HG02840 (cell line): ENCODE data around the gene ZBTB11.
"Not testable (repeated sequence)": the region's sequence is repeated elsewhere in the genome, so short reads cannot be mapped to it uniquely, and the experiment has no call there.

Experiments used
- ATAC-seq: cut with Tn5 transposase; IDR thresholded peaks from one replicate; pipeline ENCODE4 v1.9.1; 2021; ENCODE audit warnings: mild to moderate bottlenecking, moderate library complexity, moderate number of reproducible peaks; ENCODE audit not compliant: unreplicated experiment, low FRiP score

Gene ZBTB11

DNA sequence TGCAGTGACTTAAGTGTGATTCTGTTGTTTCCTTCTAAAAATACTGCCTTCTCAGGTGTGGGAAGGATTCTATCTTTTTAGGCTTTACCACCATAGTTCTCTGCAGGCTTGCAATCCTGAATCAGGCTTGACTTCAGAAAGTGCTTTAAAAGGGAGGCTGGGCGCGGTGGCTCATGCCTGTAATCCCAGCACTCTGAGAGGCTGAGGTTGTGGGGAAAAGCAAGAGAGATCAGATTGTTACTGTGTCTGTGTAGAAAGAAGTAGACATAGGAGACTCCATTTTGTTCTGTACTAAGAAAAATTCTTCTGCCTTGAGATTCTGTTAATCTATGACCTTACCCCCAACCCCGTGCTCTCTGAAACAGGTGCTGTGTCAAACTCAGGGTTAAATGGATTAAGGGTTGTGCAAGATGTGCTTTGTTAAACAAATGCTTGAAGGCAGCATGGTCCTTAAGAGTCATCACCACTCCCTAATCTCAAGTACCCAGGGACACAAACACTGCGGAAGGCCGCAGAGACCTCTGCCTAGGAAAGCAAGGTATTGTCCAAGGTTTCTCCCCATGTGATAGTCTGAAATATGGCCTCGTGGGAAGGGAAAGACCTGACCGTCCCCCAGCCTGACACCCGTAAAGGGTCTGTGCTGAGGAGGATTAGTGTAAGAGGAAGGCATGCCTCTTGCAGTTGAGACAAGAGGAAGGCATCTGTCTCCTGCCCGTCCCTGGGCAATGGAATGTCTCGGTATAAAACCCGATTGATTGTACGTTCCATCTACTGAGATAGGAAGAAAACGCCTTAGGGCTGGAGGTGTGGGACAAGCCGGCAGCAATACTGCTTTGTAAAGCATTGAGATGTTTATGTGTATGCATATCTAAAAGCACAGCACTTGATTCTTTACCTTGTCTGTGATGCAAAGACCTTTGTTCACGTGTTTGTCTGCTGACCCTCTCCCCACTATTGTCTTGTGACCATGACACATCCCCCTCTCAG, 15.0 kb upstream of the ZBTB11 start:
- ATAC-seq: not testable (repeated sequence)

DNA sequence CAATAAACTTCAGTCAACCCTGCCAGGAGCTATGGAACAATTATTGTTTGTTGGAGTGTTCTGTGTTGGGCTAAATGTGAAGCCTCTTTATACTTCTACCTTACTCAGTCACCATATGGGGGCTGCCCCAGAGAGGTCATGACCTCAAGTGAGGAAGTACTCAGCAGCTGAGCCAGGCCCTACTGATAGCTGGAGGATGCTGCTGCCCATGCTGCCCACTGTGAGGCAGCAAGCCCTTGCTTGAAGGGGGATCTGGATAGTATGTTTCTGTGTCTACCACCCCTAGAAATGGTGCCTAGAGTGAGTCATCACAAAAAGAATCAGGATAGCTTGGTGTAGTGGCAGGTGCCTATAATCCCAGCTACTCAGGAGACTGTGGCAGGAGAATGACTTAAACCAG, 14.0 kb upstream of the ZBTB11 start:
- no peak for ATAC-seq

DNA sequence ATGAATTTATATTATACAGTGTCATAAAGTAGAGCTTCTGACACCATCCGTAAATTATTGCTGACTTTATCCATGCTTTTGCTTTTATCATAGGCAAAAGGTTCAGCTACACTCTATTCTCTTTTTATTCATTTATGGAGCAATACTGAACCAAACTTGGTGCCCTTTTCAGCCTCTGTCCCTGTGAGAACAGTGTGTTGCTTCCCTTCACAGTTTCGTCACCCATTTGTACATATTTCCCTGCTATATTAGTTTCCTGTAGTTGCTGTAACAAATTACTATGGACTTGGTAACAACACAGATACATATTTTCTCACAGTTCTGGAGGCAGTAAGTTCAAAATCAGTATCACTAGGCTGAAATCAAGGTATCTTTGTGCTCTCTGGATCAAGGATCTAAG, 12.4 kb upstream of the ZBTB11 start:
- ATAC-seq: no peak

DNA sequence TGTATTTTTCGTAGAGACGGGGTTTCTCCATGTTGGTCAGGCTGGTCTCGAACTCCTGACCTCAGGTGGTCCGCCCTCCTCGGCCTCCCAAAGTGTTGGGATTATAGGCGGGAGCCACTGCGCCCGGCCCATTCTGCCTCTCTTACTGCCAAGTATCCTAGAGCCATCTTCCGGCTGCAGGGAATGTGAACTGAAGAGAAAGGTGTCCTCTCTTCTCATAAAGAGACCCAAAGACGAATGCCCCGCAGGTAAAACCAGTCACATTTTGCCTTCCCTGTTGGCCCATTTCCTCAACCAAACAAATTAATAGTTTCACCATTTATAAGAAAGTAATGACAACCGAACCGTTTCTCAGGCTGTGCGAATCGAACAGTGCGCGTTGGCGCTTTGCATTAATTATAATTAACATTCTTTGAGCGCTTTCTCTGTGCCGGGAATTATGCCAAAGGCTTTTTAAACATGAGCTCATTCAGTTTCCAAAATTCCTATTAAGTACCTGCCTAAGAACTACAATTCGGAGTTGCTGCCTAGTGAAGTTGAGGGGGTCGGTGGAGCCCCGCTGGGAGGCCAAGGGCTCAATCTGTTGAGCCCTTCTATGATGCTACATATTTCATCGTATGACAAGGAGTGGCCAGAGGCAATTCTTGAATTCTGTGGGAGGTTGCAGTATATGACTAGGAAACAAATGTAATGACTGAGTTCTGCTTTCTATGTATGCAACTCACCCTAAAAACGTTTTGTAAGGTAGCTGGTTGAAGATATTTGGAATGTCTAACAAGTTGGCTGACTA, 10.4 kb upstream of the ZBTB11 start:
- ATAC-seq: no peak

DNA sequence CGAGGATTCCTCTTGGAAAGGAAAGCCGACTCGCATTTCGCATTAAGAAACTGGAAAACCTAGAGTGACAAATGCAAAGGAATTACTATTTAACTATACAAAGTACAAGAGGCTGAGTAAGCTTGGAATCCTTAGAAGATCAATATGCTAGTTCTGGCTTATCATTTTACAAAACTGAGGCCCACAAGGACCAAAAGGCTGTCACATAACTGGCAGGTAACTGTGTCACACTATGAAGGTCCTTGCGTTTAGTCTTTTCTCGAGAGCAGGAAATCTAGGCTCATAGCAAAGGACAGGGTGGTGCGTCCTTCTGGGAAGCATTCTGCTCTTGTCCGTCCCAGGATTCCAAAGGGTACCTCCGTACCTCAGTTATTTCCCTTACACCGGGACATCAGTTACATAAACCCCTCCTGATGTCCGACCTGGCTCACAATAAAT, 9.0 kb upstream of the ZBTB11 start:
- ATAC-seq: peak; percentile 1

DNA sequence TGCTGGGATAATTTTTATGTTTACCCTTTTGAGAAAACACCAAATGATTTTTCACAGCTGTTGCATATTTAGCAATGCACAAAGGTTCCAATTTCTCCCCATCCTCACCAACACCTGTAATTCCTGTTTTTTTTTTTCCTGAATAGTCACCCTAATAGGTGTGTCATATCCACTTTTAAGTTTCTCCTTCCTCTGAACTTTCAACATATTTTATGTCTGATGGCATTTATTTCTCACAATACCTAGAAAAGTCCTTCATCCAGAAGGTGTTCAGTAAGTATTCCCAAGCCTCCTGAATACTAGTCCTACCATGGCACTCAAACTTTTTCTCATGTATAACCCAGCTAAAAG, 8.1 kb upstream of the ZBTB11 start:
- no peak for ATAC-seq

DNA sequence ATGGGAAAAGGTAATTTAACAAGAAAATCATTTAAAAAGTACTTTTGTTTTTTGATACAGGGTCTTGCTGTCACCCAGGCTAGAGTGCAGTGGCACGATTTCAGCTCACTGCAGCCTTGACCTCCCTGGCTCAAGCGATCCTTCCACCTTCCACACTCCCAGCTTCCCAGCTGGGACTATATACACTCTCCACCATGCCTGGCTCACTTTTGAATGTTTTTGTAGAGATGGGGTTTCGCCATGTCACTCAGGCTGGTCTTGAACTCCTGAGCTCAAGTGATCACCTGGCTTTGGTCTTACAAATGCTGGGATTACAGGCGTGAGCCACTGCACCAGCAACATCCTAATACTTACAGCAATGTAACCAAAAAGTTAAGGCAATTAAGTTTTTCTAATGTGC, 3.5 kb upstream of the ZBTB11 start:
- ATAC-seq: no peak

DNA sequence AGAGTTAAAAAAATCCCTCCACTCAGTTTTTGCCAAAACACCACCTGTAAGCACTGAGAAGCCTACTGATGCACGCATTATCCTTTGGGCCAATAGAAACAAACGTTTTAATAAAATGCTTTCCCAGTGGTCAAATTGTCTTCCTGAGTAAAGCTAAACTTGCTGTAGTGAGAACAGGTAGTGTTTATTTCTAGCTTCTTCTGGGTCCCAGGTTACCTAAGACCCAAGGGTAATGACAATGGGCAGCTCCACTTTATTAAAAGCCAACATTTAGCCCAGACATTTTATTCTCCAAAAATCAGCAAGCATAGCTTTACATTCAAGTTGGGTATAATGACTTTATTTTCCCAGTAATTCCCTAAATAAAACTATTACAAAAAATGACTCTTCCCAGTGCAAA, 1.9 kb upstream of the ZBTB11 start:
- ATAC-seq: not testable (repeated sequence)

DNA sequence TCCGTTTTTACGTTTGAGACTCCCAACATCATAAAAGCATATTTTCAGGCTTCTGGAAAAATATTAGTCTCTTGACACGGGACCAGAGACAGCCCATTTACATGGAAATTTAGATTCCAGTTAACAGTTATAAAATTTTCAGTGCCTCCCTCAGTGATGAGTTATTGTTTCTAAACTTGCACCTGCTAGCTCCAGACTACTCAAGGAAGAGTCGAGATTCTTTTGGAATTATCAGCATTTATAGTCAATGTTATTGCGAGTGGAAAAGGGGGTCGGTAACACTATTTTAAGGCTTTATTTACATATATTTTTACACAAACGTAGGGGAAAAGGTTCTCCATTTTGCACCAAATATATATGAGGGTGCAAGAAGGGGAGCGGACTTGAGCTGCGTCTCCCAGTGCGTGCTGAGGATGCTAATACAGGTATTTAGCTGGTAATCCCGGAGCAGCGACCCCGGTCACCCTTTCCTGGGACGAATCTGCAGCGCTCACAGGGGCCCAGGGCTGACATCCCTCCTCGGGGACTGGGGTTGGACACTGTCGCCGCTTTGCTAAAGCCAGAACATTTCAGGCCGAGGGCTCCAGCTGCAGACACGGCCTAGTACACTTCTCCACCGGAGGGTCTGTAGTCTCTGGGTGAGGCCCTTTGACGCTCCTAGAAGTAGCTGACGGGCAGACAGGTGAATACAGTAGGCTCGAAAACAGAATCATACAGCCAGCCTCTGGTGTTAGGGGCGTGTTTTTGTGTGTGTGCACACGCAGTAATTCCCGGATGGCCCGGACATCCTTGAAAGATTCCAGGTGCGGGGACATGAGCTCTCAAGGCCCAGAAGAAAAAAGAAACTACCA, 729 bp upstream of the ZBTB11 start:
- no peak for ATAC-seq

DNA sequence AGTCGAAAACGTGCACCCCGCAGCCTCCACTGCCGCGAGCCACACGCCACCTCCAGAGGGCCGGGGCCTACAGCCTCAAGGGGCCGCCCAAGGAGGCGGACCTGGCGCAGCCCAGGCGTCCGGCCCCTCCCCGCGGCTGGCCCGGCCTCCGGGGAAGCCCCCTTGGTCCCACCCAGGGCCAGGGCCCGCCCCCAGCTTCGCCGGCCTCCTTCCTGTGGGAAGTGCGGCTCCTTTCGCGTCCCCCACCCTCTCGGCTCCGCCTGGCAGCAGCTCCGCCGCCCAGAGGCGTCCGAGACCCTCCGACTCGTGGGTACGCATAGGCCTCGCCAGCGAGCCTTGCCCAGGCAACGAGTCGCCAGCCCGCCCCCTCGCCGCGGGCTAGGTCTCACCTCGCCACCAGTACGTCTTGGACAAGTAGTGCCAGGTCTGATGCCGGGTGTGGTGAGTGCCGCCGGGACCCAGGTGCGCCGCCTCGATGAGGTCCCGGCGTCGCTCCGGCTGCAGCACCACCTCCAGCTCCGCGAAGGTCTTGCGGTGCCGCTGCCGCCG, 642 bp downstream of the ZBTB11 start:
- peak; percentile 84 for ATAC-seq

DNA sequence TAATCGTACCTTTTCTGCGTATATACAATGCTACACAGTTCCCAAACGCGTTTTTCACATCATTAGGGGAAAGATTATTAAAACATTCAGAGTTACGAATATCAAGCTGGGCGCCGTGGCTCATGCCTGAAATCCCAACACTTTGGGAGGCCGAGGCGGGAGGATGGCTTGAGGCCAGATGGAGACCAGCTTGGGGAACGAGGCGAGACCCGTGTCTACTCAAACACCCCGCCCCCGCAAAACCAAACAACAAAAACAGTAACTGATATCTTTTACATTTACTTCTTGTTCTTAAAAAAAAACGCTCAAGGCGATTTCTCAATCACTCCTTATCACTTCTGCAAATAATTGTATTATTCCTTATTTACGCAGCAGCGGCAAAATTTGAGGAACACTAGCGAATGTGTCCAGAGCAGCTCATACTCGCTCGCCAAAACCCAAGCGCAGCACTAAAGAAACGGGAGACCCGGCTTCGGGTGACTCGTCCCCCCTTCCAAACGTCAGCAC, 1.2 kb downstream of the ZBTB11 start:
- ATAC-seq: no peak

DNA sequence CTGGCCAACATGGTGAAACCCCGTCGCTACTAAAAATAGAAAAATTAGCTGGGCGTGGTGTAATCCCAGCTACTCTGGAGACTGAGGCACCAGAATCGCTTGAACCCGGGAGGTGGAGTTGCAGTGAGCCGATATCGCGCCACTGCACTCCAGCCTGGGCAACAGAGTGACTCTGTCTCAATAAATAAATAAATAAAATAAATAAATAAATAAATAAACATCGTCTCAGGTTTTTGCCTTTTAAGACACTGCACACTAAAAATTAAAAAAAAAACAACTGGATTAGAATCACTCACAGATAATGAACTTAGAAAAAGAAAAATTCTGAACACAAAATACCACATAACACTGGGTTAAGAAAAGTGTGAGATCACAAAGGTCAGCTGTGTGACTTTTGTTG, 2.4 kb downstream of the ZBTB11 start:
- no peak for ATAC-seq

DNA sequence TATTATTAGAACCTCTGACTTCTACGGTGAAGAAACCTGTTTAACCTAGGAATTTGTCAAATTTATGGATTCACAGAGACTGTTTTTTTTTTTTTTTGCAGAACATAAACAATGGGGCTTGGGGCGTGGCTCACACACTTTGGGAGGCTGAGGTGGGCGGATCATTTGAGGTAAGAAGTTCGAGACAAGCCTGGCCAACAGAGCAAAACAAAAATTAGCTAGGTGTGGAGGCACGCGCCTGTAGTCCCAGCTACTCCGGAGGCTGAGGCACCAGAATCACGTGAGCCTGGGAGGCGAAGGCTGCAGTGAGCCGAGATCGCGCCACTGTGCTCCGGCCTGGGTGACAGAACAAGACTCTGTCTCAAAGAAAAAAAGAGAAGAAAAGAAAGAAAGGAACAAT, 3.0 kb downstream of the ZBTB11 start:
- no peak for ATAC-seq

DNA sequence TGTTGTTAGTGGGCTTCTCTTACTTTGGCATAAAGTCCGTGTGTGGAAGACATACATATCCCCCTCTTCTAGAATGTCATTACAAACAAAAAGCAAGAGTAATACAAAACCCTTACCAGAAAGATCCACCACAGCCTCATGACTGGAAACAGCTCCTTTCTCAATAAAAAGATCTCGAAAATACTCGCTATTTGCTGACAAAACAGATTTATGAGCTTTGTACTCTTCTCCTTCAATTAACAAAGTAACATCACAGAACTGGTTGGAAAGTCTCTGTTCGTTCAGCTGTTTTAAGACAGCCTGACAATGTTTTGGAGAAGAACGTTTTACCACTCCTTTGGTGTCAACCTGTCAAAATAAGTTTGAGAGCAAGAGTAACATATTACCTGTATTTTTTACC, 5.9 kb downstream of the ZBTB11 start:
- no peak for ATAC-seq

DNA sequence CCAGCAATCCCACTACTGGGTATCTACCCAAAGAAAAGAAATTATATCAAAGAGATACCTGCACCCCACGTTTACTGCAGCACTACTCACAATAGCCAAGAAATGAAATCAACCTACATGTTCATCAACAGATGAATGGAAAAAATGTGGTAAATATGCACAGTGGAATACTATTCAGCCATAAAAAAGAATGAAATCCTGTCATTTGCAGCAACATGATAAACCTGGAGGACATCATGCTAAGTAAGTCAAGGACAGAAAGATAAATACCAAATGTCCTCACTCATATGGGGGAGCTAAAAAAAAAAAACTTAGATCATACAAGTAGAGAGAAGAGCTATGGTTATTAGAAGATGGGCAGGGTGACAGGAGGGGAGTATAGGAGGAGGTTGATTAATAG, 9.1 kb downstream of the ZBTB11 start:
- ATAC-seq: no peak

DNA sequence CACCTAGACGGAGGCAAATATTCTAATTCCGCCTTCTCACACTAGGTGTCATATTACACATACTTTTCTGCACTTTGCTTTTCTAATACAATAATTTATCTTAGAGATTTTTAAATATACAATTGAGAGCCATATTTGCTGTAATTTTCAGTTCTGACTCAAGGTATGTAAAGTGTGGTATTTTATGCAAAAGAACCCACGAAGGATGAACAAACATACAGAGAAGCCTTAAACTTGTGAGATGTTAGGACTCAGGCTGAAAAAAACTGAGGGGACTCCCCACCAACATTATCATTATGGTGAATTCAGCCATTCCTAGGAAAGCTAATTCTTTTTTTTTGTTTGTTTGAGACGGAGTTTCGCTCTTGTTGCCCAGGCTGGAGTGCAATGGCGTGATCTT, 9.6 kb downstream of the ZBTB11 start:
- no peak for ATAC-seq

DNA sequence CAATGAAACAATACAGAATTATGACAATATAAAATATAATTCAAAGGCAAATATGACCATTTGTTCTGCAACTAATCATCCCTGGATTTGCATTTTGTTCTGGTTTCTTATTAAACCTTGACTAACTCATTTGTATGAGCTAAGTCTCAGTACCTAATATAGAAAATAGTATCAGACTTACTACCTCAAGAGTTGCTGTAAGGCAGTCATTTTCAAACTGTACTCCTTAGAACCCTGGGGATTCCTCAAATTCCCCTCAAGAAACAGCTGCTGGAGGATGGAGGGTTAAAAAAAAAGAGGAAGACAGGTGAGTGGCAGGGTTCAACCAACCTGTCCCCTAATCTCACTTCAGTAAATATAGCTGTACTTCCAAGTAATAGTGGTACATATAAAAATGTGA, 11.1 kb downstream of the ZBTB11 start:
- no peak for ATAC-seq

DNA sequence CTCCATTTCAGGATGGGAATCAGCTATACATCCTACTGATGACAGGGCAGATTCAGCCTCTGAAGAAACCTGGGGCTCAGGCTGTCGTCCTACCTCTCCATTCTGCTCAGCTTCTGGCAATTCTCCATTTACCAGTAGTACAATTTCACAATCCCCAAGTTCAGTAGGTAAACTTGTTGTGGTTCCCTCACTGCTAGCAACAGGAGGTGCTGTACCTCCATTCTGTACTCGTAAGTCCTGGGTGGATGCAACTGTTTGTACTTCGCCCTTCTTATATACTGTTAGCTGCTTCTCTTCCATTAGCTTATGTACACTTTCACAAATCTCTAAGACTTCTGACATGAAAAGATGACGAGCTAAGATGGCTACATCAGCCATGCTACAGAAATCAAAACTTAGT, 11.6 kb downstream of the ZBTB11 start:
- ATAC-seq: no peak

DNA sequence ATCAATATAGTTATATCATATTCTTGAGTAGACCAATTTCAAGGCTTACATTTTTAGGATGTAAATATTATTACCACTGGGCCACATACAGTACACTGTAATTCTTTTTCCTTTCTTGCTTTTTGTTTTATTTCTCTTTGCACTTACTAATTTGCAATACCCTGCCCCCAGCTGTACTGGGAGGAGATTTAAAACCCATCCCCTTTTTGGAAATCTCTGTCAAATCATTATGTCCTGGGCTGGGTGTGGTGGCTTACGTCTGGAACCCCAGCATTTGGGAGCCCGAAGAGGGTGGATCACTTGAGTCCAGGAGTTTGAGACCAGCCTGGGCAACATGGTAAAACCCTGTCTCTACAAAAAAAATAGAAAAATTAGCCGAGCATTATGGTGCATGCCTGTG, 16.2 kb downstream of the ZBTB11 start:
- ATAC-seq: no peak

DNA sequence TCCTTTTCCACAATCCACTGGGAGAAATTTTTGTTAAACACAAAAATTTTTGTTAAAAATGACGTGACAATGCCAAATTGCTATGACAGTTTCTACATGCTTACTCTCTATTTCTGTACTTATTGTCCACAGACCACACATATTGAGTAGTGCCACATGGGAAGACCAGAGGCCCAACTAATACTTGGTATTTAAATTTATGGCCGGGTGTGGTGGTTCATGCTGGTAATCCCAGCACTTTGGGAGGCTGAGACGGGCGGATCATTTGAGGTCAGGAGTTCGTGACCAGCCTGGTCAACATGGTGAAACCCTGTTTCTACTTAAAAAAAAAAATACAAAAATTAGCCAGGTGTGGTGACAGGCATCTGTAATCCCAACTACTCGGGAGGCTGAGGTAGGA, 20.3 kb downstream of the ZBTB11 start:
- ATAC-seq: no peak
